Bone marrow (tissue), 2 donors: ENCODE results near the gene NHS.

Source experiments
- DNase-seq, 2 donors: peaks; one replicate each; lab custom pipeline; 2025; lab: John Stamatoyannopoulos, UW

The NHS gene

DNA sequence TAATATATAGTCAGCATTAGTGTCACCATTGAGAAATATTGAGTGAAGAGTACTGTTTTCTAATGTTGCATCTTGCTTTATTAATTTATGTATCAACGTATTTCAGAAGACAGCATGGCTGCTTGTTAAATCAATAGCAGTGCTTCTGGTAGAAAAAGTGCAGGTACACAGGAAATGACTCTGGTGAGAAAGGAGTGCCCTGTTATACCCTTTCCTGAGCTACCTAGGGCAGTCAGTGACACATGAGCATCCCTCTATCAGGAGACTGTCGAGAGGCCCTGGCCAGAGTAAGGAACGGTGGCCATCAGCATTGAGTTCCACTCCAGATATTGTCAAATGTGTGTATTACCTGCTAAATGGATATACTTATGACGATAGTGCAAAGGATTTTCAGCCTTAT, 404.4 kb downstream of the NHS start:
- no peak for DNase-seq
